Measurements from ENCODE around the gene P3H1. TPM values are rescaled to one million over a fixed set of nuclear protein-coding genes. Genes with fewer than 3 reads are reported as not detected.
A peak's percentile ranks its signal among the peaks of the same experiment; 100 is the strongest.

Gene P3H1
- total RNA-seq, 1 experiment from 2014 or later, result 47.1 TPM

DNA sequence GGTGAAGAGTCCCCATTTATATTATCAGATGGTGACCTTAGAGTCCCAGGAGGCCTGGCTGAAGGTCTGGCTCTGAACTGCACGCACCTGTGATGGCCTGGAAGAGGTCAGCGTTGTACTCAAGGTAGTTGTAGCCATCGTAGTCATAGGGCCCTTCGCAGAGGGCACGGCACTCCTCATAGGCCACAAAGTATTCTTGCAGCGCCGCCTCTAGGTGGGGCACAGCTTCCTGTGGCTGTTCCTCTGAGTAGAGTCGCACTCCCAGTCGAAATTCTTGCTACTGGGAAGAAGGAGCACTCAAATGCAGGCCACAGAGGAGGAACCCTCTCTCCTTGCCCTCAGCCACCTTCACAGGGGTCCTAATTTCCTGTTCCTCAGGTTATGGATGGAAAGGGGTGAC is 7.7 kb downstream of the P3H1 start:
- Histone ChIP-seq H2BK5ac (ENCODE audit: insufficient read length, low read length) (no peak overlapping the region), H2BK12ac (ENCODE audit: insufficient read length, low read depth, low read length) (no peak overlapping the region), H2AK5ac (ENCODE audit: insufficient read length, low read length) (no peak overlapping the region), H4K91ac (ENCODE audit: insufficient read length, low read depth, low read length) (no peak overlapping the region), H4K8ac (replicated peaks; ENCODE audit: insufficient read length, low read depth, low read length) (no peak overlapping the region), H3K9me3 (ENCODE audit: control insufficient read depth, low read depth, low read length) (no peaks in the 10 kb centered on the region), H3K14ac (ENCODE audit: insufficient read depth, low read length) (no peak overlapping the region), H4K5ac (ENCODE audit: insufficient read length, low read depth, low read length) (no peak overlapping the region), H3K79me2 (ENCODE audit: insufficient read depth, low read length) (no peaks in the 10 kb centered on the region), H3K27me3 (ENCODE audit: insufficient read depth, low read length) (no peaks in the 10 kb centered on the region), H2BK15ac (ENCODE audit: low read depth, low read length) (no peak overlapping the region), H3K4ac (ENCODE audit: low read depth, low read length) (no peak overlapping the region), H3K4me2 (ENCODE audit: insufficient read depth, insufficient read length, low read length) (no peak overlapping the region), H3K4me1 (ENCODE audit: insufficient read depth, low read length) (no peaks in the 10 kb centered on the region), H2AFZ (ENCODE audit: low read length) (no peak overlapping the region), H3K23ac (ENCODE audit: insufficient read length, low read depth, low read length) (no peak overlapping the region), H2BK120ac (ENCODE audit: low read depth, low read length, poor library complexity, severe bottlenecking) (no peak overlapping the region), H4K20me1 (ENCODE audit: control insufficient read depth, insufficient read depth, insufficient read length) (no peaks in the 10 kb centered on the region), H3T11ph (ENCODE audit: low read length) (no peak overlapping the region), H3K9ac (ENCODE audit: extremely low read depth, insufficient read length, low read length) (no peak overlapping the region), H3K18ac (ENCODE audit: insufficient read length, low read depth, low read length) (no peak overlapping the region), H3K56ac (ENCODE audit: insufficient read length, low read depth, low read length) (no peak overlapping the region), H3K23me2 (ENCODE audit: insufficient read length, low read depth, low read length, poor library complexity, severe bottlenecking) (no peaks in the 10 kb centered on the region), H3K79me1 (ENCODE audit: insufficient read depth, low read depth, low read length, poor library complexity, severe bottlenecking) (no peaks in the 10 kb centered on the region), H3K27ac (ENCODE audit: insufficient read length, low read depth, low read length) (no peak overlapping the region), H2BK20ac (ENCODE audit: low read depth, low read length, poor library complexity, severe bottlenecking) (no peak overlapping the region)
- Mint-ChIP-seq H3K9me3 (no peaks in the 10 kb centered on the region), H3K4me1 (peaks cover 0 to 3% of the 10 kb centered on the region in 2 experiments; a peak in 3 of 4 replicates), H3K27me3 (ENCODE audit: low read depth) (no peaks in the 10 kb centered on the region), H3K4me3 (no peak overlapping the region), H3K36me3 (ENCODE audit: insufficient read depth in 1 of 3, low read depth in 3 of 3) (peaks cover 29 to 66% (median 62%) of the 10 kb centered on the region in 3 experiments), H3K27ac (no peak overlapping the region)
- peak; percentile 76 for DNase-seq
- TF ChIP-seq, protein P1, sequence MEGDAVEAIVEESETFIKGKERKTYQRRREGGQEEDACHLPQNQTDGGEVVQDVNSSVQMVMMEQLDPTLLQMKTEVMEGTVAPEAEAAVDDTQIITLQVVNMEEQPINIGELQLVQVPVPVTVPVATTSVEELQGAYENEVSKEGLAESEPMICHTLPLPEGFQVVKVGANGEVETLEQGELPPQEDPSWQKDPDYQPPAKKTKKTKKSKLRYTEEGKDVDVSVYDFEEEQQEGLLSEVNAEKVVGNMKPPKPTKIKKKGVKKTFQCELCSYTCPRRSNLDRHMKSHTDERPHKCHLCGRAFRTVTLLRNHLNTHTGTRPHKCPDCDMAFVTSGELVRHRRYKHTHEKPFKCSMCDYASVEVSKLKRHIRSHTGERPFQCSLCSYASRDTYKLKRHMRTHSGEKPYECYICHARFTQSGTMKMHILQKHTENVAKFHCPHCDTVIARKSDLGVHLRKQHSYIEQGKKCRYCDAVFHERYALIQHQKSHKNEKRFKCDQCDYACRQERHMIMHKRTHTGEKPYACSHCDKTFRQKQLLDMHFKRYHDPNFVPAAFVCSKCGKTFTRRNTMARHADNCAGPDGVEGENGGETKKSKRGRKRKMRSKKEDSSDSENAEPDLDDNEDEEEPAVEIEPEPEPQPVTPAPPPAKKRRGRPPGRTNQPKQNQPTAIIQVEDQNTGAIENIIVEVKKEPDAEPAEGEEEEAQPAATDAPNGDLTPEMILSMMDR (conservative IDR thresholded peaks at IDR 0.05), result peak; percentile 46; the same call in 2 of the 3 replicates
- WGBS (ENCODE audit: extremely low coverage, insufficient read length, low lambda C conversion rate), result no CpG with 5 or more reads among the region's 9 CpGs

Measured in H9 (cell line).